Astrocyte (in vitro differentiated cells and primary cell): ENCODE measurements around the gene PCDHGB3.

Experiments used
- CTCF ChIP-seq: IDR thresholded peaks from 2 replicates; pipeline ENCODE4 v1.5.1; 2011; ENCODE audit warnings: low read depth, mild to moderate bottlenecking, inconsistent platforms, low read length, moderate library complexity; ENCODE audit not compliant: insufficient read depth
- EZH2 ChIP-seq: IDR thresholded peaks from 2 replicates; pipeline ENCODE4 v1.6.1; 2012; ENCODE audit warnings: mild to moderate bottlenecking, low read length, inconsistent platforms; ENCODE audit not compliant: insufficient read depth

GRCh38 chr5:141409598-141410306 is 39.7 kb downstream of the PCDHGB3 start:
- TF ChIP-seq CTCF, result no peak
- no peak for TF ChIP-seq EZH2
